HepG2 (cell line): ENCODE data around the gene RIMBP2. TPM values are rescaled to one million over a fixed set of nuclear protein-coding genes. Genes with fewer than 3 reads are reported as not detected.

ENCODE experiments used
- ATAC-seq: fragments of 200-7000 bp; cut with Tn5 transposase; 3 replicates; pipeline ENCODE4 v1.9.1; 2020; ENCODE audit warnings: mild to moderate bottlenecking, moderate library complexity
- BruUV-seq: library from RNA; stranded (reverse); fragments of 400-500 nt; replicated peaks from 2 replicates; lab custom pipeline; 2021; lab: Mats Ljungman, UMichigan
- CTCF ChIA-PET: fragments of 300-600 bp; formaldehyde crosslinking; extraction: SDS; loops from one replicate; lab custom pipeline; 2021; ENCODE audit warnings: low total read pairs, inconsistent platforms, low intra/inter-chr PET ratio; lab: Yijun Ruan, JAX
- POLR2A ChIA-PET: fragments of 350-600 bp; sonication (Branson Sonifier 250); formaldehyde crosslinking; loops from one replicate; lab custom pipeline; 2020; ENCODE audit warnings: antibody characterized with exemption, inconsistent platforms; lab: Yijun Ruan, JAX
- DNase-seq: peaks from one replicate; pipeline ENCODE4 v3.0.0-alpha.2; 2015; ENCODE audit warnings: low spot score
- FAIRE-seq: peaks from 3 replicates; lab custom pipeline; 2011; peaks lifted over from hg19 to GRCh38; lab: Jason Lieb, UNC
- H2AFZ ChIP-seq: one replicate; pipeline ENCODE4 v1.6.1; 2011; ENCODE audit warnings: low read length, inconsistent platforms
- H3K27ac ChIP-seq: fragments of 300-600 bp; 3 replicates; pipeline ENCODE4 v1.8.0; 2011; ENCODE audit warnings: mixed run types, mild to moderate bottlenecking, mixed read lengths, low read length, inconsistent platforms; ENCODE audit not compliant: insufficient read depth; ENCODE audit errors: extremely low read length
- H3K27me3 ChIP-seq, 2 experiments: fragments of 200-600 bp in 1 of 2; 2 replicates in 1 of 2; 3 replicates in 1 of 2; pipeline versions ENCODE4 v1.6.0 to v1.8.0; 2011; ENCODE audit warnings: low read length in 2 of 2, mild to moderate bottlenecking in 2 of 2, moderate library complexity in 2 of 2, inconsistent platforms in 1 of 2; ENCODE audit not compliant: insufficient read depth in 2 of 2, control insufficient read depth in 1 of 2
- H3K36me3 ChIP-seq, 2 experiments: fragments of 200-600 bp in 1 of 2; replicated peaks in 1 of 2; 2 replicates in 1 of 2; 3 replicates in 1 of 2; pipeline versions ENCODE4 v1.5.1 to v1.8.0; 2011; ENCODE audit warnings: low read length in 2 of 2, inconsistent platforms in 1 of 2; ENCODE audit not compliant: insufficient read depth in 2 of 2, control insufficient read depth in 1 of 2
- H3K4me1 ChIP-seq: 2 replicates; pipeline ENCODE4 v1.5.1; 2012; ENCODE audit warnings: low read length, inconsistent platforms; ENCODE audit not compliant: insufficient read depth
- H3K4me2 ChIP-seq: 2 replicates; pipeline ENCODE4 v1.6.0; 2011; ENCODE audit warnings: low read depth, low read length, inconsistent platforms
- H3K4me3 ChIP-seq, 3 experiments: fragments of 200-600 bp in 1 of 3; sonication (generic), shearing (Covaris generic) in 1 of 3; replicated peaks in 1 of 3; 2 replicates each; pipeline ENCODE4 v1.5.1; 2011 to 2016; ENCODE audit warnings: low read length in 3 of 3, inconsistent platforms in 2 of 3, low read depth in 2 of 3, mild to moderate bottlenecking in 2 of 3, control low read depth in 1 of 3, mixed read lengths in 1 of 3; ENCODE audit not compliant: insufficient read depth in 1 of 3
- H3K79me2 ChIP-seq: one replicate; pipeline ENCODE4 v1.6.1; 2011; ENCODE audit warnings: low read length, inconsistent platforms; ENCODE audit not compliant: insufficient read depth
- H3K9ac ChIP-seq: 2 replicates; pipeline ENCODE4 v1.6.0; 2011; ENCODE audit warnings: mild to moderate bottlenecking, low read depth, low read length, inconsistent platforms; ENCODE audit not compliant: insufficient read depth
- H3K9me3 ChIP-seq: 2 replicates; pipeline ENCODE4 v1.5.1; 2012; ENCODE audit warnings: mild to moderate bottlenecking, low read length
- H4K20me1 ChIP-seq: 2 replicates; pipeline ENCODE4 v1.6.0; 2011; ENCODE audit warnings: inconsistent platforms, mild to moderate bottlenecking, low read length, moderate library complexity; ENCODE audit not compliant: insufficient read depth
- ARID3A ChIP-seq: IDR thresholded peaks from 2 replicates; pipeline ENCODE4 v1.6.1; 2012; ENCODE audit warnings: low read depth, low read length, improper control_type of control experiment
- ATAD3A ChIP-seq: sonication (generic); formaldehyde crosslinking; IDR thresholded peaks from 2 replicates; pipeline ENCODE4 v1.4.0; 2020; ENCODE audit warnings: missing genetic modification reagents
- ELF1 ChIP-seq: sonication (generic); formaldehyde crosslinking; IDR thresholded peaks from 2 replicates; pipeline ENCODE4 v1.4.0; 2020; ENCODE audit warnings: missing genetic modification reagents
- FOXA3 ChIP-seq: IDR thresholded peaks from 2 replicates; pipeline ENCODE4 v1.6.1; 2016; ENCODE audit warnings: missing genetic modification reagents, missing compliant biosample characterization
- FOXP1 ChIP-seq, 2 experiments: fragments of 450-650 bp in 1 of 2; IDR thresholded peaks; 2 replicates each; pipeline ENCODE4 v1.6.1; 2017 to 2018; ENCODE audit warnings: antibody characterized with exemption in 1 of 2
- HNRNPUL1 ChIP-seq: fragments of 200-400 bp; formaldehyde crosslinking; IDR thresholded peaks from 2 replicates; pipeline ENCODE4 v1.6.1; 2017; ENCODE audit warnings: low read depth, mild to moderate bottlenecking, low read length, moderate library complexity
- KMT2B ChIP-seq: IDR thresholded peaks from 2 replicates; pipeline ENCODE4 v1.6.1; 2016; ENCODE audit warnings: missing genetic modification reagents, missing compliant biosample characterization
- MXD4 ChIP-seq: IDR thresholded peaks from 2 replicates; pipeline ENCODE4 v1.6.1; 2016; ENCODE audit warnings: mild to moderate bottlenecking, missing biosample characterization, missing genetic modification reagents
- NAIF1 ChIP-seq: sonication (generic); formaldehyde crosslinking; IDR thresholded peaks from 2 replicates; pipeline ENCODE4 v1.5.0; 2020; ENCODE audit warnings: mild to moderate bottlenecking, missing genetic modification reagents, borderline replicate concordance
- PHF20 ChIP-seq: sonication (generic); formaldehyde crosslinking; IDR thresholded peaks from 2 replicates; pipeline ENCODE4 v1.5.0; 2020; ENCODE audit warnings: mild to moderate bottlenecking, missing genetic modification reagents
- POGZ ChIP-seq: sonication (generic); formaldehyde crosslinking; IDR thresholded peaks from 2 replicates; pipeline ENCODE4 v1.4.0; 2020; ENCODE audit warnings: mild to moderate bottlenecking, missing genetic modification reagents
- SP4 ChIP-seq: sonication (generic); formaldehyde crosslinking; IDR thresholded peaks from 2 replicates; pipeline ENCODE4 v1.8.1; 2023; ENCODE audit warnings: mild to moderate bottlenecking, missing genetic modification reagents
- TAF1 ChIP-seq: sonication (generic); formaldehyde crosslinking; IDR thresholded peaks from 2 replicates; pipeline ENCODE4 v1.4.0; 2020; ENCODE audit warnings: missing genetic modification reagents
- THAP11 ChIP-seq: IDR thresholded peaks from 2 replicates; pipeline ENCODE4 v1.6.1; 2016; ENCODE audit warnings: missing biosample characterization, missing genetic modification reagents
- TP53 ChIP-seq: sonication (generic); formaldehyde crosslinking; conservative IDR thresholded peaks from 2 replicates; pipeline ENCODE4 v1.4.0; 2020; ENCODE audit warnings: missing genetic modification reagents
- UBTF ChIP-seq: sonication (generic); formaldehyde crosslinking; IDR thresholded peaks from 2 replicates; pipeline ENCODE4 v1.4.0; 2020; ENCODE audit warnings: mild to moderate bottlenecking, missing genetic modification reagents
- WGBS: methylation state at CpG from one replicate; pipeline ENCODE4 v1.1.6; 2017; ENCODE audit warnings: low lambda C conversion rate; 5-methylcytosine and 5-hydroxymethylcytosine counted together
- in situ Hi-C: cut with HindIII; loops from 2 replicates; pipeline ENCODE4 v1.10.0; 2017; ENCODE audit warnings: low pct_unique_long_range_greater_than_20kb; ENCODE audit not compliant: extremely low pct_ligation_motif_present
- intact Hi-C: fragments of 100-400 bp; cut with micrococcal nuclease; formaldehyde crosslinking; loops from one replicate; pipeline ENCODE4 v1.10.0; 2022; ENCODE audit not compliant: unreplicated experiment
- polyA plus RNA-seq, 8 experiments: library from polyadenylated mRNA; depleted of rRNA in 3 of 8; stranded (reverse) in 7 of 8; unstranded in 1 of 8; fragments of >200 nt; fragmentation: Illumina TruSeq in 4 of 8; extraction: Trizol in 4 of 8; gene quantifications; 2 replicates each; pipeline versions ENCODE4 v1.2.1 to v1.2.3, GENCODE V29; 2011 to 2016; ENCODE audit warnings: low read depth in 4 of 8, missing spikeins in 1 of 8, mixed read lengths in 1 of 8; ENCODE audit not compliant: insufficient read depth in 1 of 8
- total RNA-seq, 5 experiments: library from RNA; depleted of rRNA; stranded (reverse); fragments of >200 nt; fragmentation: Illumina TruSeq; extraction: Trizol; gene quantifications; 2 replicates each; pipeline ENCODE4 v1.2.3, GENCODE V29; 2016; ENCODE audit warnings: low read depth in 1 of 5

RIMBP2 gene
- total and polyA plus RNA-seq, 2 of the 13 experiments (the other 11 are each of a cell fraction or from before 2014, with no cell fraction given): 0.03 TPM; not detected in 1

GRCh38 chr12:130675791-130676190 is 40.3 kb downstream of the RIMBP2 start:
- BruUV-seq: no TSS peak
- H3K36me3 ChIP-seq: no peaks in the 10 kb centered on the region
- H3K27ac ChIP-seq: no peak overlapping the region
- H3K9me3 ChIP-seq: no peaks in the 10 kb centered on the region
- no peaks in the 10 kb centered on the region for H3K4me1 ChIP-seq
- H2AFZ ChIP-seq: no peak overlapping the region
- TF ChIP-seq ARID3A (no peak), FOXA3 (CRISPR knock-in tag) (no peak), FOXP1 (IDR thresholded peaks at IDR 0.05) (no peak), FOXP1 (CRISPR knock-in tag; IDR thresholded peaks at IDR 0.05) (no peak), SP4 (CRISPR knock-in tag) (no peak), TAF1 (CRISPR knock-in tag) (no peak), PHF20 (CRISPR knock-in tag) (no peak), HNRNPUL1 (no peak), POGZ (no peak), UBTF (CRISPR knock-in tag) (no peak), KMT2B (CRISPR knock-in tag) (no peak), MXD4 (no peak), NAIF1 (CRISPR knock-in tag) (no peak), TP53 (CRISPR knock-in tag) (no peak), THAP11 (CRISPR knock-in tag) (no peak), ATAD3A (CRISPR knock-in tag) (no peak), ELF1 (CRISPR knock-in tag) (no peak)
- no peak overlapping the region for H3K4me2 ChIP-seq
- ATAC-seq (no peak), DNase-seq (no peak), FAIRE-seq (no peak)
- intact Hi-C loops (no loop called here), in situ Hi-C loops (no loop called here)
- WGBS: 16% methylated on average over 4 of the region's 15 CpGs
- H3K27me3 ChIP-seq: peaks cover 2 to 59% of the 10 kb centered on the region in 2 experiments; a peak in 4 of 5 replicates
- H3K4me3 ChIP-seq: no peak overlapping the region
- ChIA-PET POLR2A (no interaction called here), CTCF (no interaction called here)
- no peaks in the 10 kb centered on the region for H4K20me1 ChIP-seq
- no peaks in the 10 kb centered on the region for H3K79me2 ChIP-seq
- H3K9ac ChIP-seq: no peak overlapping the region
